ENCODE data around the gene TXN2.
A peak's percentile ranks its signal among the peaks of the same experiment; 100 is the strongest.
"Not testable (repeated sequence)": the region's sequence is repeated elsewhere in the genome, so short reads cannot be mapped to it uniquely, and the experiment has no call there.

Gene TXN2

GRCh38 chr22:36431977-36432376 lies 49.5 kb downstream of the TXN2 start:
- no peaks in the 10 kb centered on the region for H3K36me3 ChIP-seq (ENCODE audit: control insufficient read depth in 2 of 2, insufficient read depth in 2 of 2, low read length in 2 of 2)
- H3K27me3 ChIP-seq (ENCODE audit: control insufficient read depth in 2 of 2, insufficient read depth in 2 of 2, low read length in 2 of 2) = no peaks in the 10 kb centered on the region
- H3K4me1 ChIP-seq (ENCODE audit: control insufficient read depth in 2 of 2, insufficient read depth in 2 of 2, low read length in 2 of 2) = peaks cover 39 to 45% of the 10 kb centered on the region in 2 donors
- H3K9ac ChIP-seq (ENCODE audit: low read depth in 1 of 2, low read length in 2 of 2) = no peak overlapping the region
- H3K27ac ChIP-seq (ENCODE audit: low read depth in 2 of 2, low read length in 2 of 2) = no peak overlapping the region
- no peak overlapping the region for H3K4me3 ChIP-seq (ENCODE audit: low read length in 2 of 2)
- no peaks in the 10 kb centered on the region for H3K9me3 ChIP-seq (ENCODE audit: control insufficient read depth in 2 of 2, low read length in 2 of 2)

GRCh38 chr22:36430863-36431262 lies 50.6 kb downstream of the TXN2 start:
- Histone ChIP-seq H3K9ac (ENCODE audit: low read depth in 1 of 2, low read length in 2 of 2) (no peak overlapping the region), H3K4me1 (ENCODE audit: control insufficient read depth in 2 of 2, insufficient read depth in 2 of 2, low read length in 2 of 2) (peaks cover 38 to 43% of the 10 kb centered on the region in 2 donors), H3K27ac (ENCODE audit: low read depth in 2 of 2, low read length in 2 of 2) (no peak overlapping the region), H3K4me3 (ENCODE audit: low read length in 2 of 2) (no peak overlapping the region), H3K36me3 (ENCODE audit: control insufficient read depth in 2 of 2, insufficient read depth in 2 of 2, low read length in 2 of 2) (no peaks in the 10 kb centered on the region), H3K27me3 (ENCODE audit: control insufficient read depth in 2 of 2, insufficient read depth in 2 of 2, low read length in 2 of 2) (no peaks in the 10 kb centered on the region), H3K9me3 (ENCODE audit: control insufficient read depth in 2 of 2, low read length in 2 of 2) (no peaks in the 10 kb centered on the region)

GRCh38 chr22:36427952-36428351 lies 53.5 kb downstream of the TXN2 start:
- not testable (repeated sequence) for H3K27me3 ChIP-seq (ENCODE audit: control insufficient read depth in 2 of 2, insufficient read depth in 2 of 2, low read length in 2 of 2)
- H3K4me1 ChIP-seq (ENCODE audit: control insufficient read depth in 2 of 2, insufficient read depth in 2 of 2, low read length in 2 of 2) = peaks cover 16 to 19% of the 10 kb centered on the region in 2 donors

GRCh38 chr22:36425977-36426523 lies 55.4 kb downstream of the TXN2 start:
- peak overlapping the region; percentile 38 to 48 for H3K27ac ChIP-seq (ENCODE audit: low read depth in 2 of 2, low read length in 2 of 2)

More at GRCh38 chr22:36427952-36428351, 53.5 kb downstream of the TXN2 start:
- not testable (repeated sequence) for H3K9me3 ChIP-seq (ENCODE audit: control insufficient read depth in 2 of 2, low read length in 2 of 2); H3K4me3 ChIP-seq (ENCODE audit: low read length in 2 of 2); H3K9ac ChIP-seq (ENCODE audit: low read depth in 1 of 2, low read length in 2 of 2); H3K36me3 ChIP-seq (ENCODE audit: control insufficient read depth in 2 of 2, insufficient read depth in 2 of 2, low read length in 2 of 2)
- peak overlapping the region in 1 of 2 donors; percentile 4 for H3K27ac ChIP-seq (ENCODE audit: low read depth in 2 of 2, low read length in 2 of 2)

GRCh38 chr22:36424901-36425579 lies 56.4 kb downstream of the TXN2 start:
- Histone ChIP-seq H3K27me3 (ENCODE audit: control insufficient read depth in 2 of 2, insufficient read depth in 2 of 2, low read length in 2 of 2) (no peaks in the 10 kb centered on the region), H3K9ac (ENCODE audit: low read depth in 1 of 2, low read length in 2 of 2) (no peak overlapping the region), H3K4me3 (ENCODE audit: low read length in 2 of 2) (no peak overlapping the region), H3K9me3 (ENCODE audit: control insufficient read depth in 2 of 2, low read length in 2 of 2) (no peaks in the 10 kb centered on the region), H3K36me3 (ENCODE audit: control insufficient read depth in 2 of 2, insufficient read depth in 2 of 2, low read length in 2 of 2) (no peaks in the 10 kb centered on the region), H3K27ac (ENCODE audit: low read depth in 2 of 2, low read length in 2 of 2) (no peak overlapping the region), H3K4me1 (ENCODE audit: control insufficient read depth in 2 of 2, insufficient read depth in 2 of 2, low read length in 2 of 2) (peaks cover 17 to 19% of the 10 kb centered on the region in 2 donors)

More at GRCh38 chr22:36425977-36426523, 55.4 kb downstream of the TXN2 start:
- H3K9me3 ChIP-seq (ENCODE audit: control insufficient read depth in 2 of 2, low read length in 2 of 2) = no peaks in the 10 kb centered on the region
- no peaks in the 10 kb centered on the region for H3K36me3 ChIP-seq (ENCODE audit: control insufficient read depth in 2 of 2, insufficient read depth in 2 of 2, low read length in 2 of 2)
- no peak overlapping the region for H3K4me3 ChIP-seq (ENCODE audit: low read length in 2 of 2)
- peaks cover 8 to 15% of the 10 kb centered on the region in 2 donors for H3K4me1 ChIP-seq (ENCODE audit: control insufficient read depth in 2 of 2, insufficient read depth in 2 of 2, low read length in 2 of 2)
- H3K27me3 ChIP-seq (ENCODE audit: control insufficient read depth in 2 of 2, insufficient read depth in 2 of 2, low read length in 2 of 2) = no peaks in the 10 kb centered on the region
- H3K9ac ChIP-seq (ENCODE audit: low read depth in 1 of 2, low read length in 2 of 2) = peak overlapping the region in 1 of 2 donors; percentile 39

- H3K36me3 ChIP-seq (ENCODE audit: control insufficient read depth in 2 of 2, insufficient read depth in 2 of 2, low read length in 2 of 2); H3K27ac ChIP-seq (ENCODE audit: low read depth in 2 of 2, low read length in 2 of 2); H3K27me3 ChIP-seq (ENCODE audit: control insufficient read depth in 2 of 2, insufficient read depth in 2 of 2, low read length in 2 of 2); H3K9ac ChIP-seq (ENCODE audit: low read depth in 1 of 2, low read length in 2 of 2); H3K4me3 ChIP-seq (ENCODE audit: low read length in 2 of 2); H3K9me3 ChIP-seq (ENCODE audit: control insufficient read depth in 2 of 2, low read length in 2 of 2): not testable (repeated sequence)
- peaks cover 19 to 21% of the 10 kb centered on the region in 2 donors for H3K4me1 ChIP-seq (ENCODE audit: control insufficient read depth in 2 of 2, insufficient read depth in 2 of 2, low read length in 2 of 2)
These were observed 57.0 kb downstream of the TXN2 start for GRCh38 chr22:36424466-36424865.

GRCh38 chr22:36423461-36424404 lies 57.7 kb downstream of the TXN2 start:
- Histone ChIP-seq H3K4me3 (ENCODE audit: low read length in 2 of 2) (no peak overlapping the region), H3K27me3 (ENCODE audit: control insufficient read depth in 2 of 2, insufficient read depth in 2 of 2, low read length in 2 of 2) (no peaks in the 10 kb centered on the region), H3K9me3 (ENCODE audit: control insufficient read depth in 2 of 2, low read length in 2 of 2) (no peaks in the 10 kb centered on the region), H3K27ac (ENCODE audit: low read depth in 2 of 2, low read length in 2 of 2) (peak overlapping the region; percentile 6 to 49), H3K4me1 (ENCODE audit: control insufficient read depth in 2 of 2, insufficient read depth in 2 of 2, low read length in 2 of 2) (peaks cover 26 to 29% of the 10 kb centered on the region in 2 donors), H3K9ac (ENCODE audit: low read depth in 1 of 2, low read length in 2 of 2) (no peak overlapping the region), H3K36me3 (ENCODE audit: control insufficient read depth in 2 of 2, insufficient read depth in 2 of 2, low read length in 2 of 2) (no peaks in the 10 kb centered on the region)

- no peak overlapping the region for H3K4me3 ChIP-seq (ENCODE audit: low read length in 2 of 2)
- peaks cover 28 to 33% of the 10 kb centered on the region in 2 donors for H3K4me1 ChIP-seq (ENCODE audit: control insufficient read depth in 2 of 2, insufficient read depth in 2 of 2, low read length in 2 of 2)
- H3K9ac ChIP-seq (ENCODE audit: low read depth in 1 of 2, low read length in 2 of 2) = peak overlapping the region in 1 of 2 donors; percentile 25
- H3K36me3 ChIP-seq (ENCODE audit: control insufficient read depth in 2 of 2, insufficient read depth in 2 of 2, low read length in 2 of 2) = no peaks in the 10 kb centered on the region
- no peaks in the 10 kb centered on the region for H3K27me3 ChIP-seq (ENCODE audit: control insufficient read depth in 2 of 2, insufficient read depth in 2 of 2, low read length in 2 of 2)
- H3K27ac ChIP-seq (ENCODE audit: low read depth in 2 of 2, low read length in 2 of 2) = no peak overlapping the region
- no peaks in the 10 kb centered on the region for H3K9me3 ChIP-seq (ENCODE audit: control insufficient read depth in 2 of 2, low read length in 2 of 2)
These were observed 59.0 kb downstream of the TXN2 start for GRCh38 chr22:36422287-36423014.

- Histone ChIP-seq H3K9ac (ENCODE audit: low read depth in 1 of 2, low read length in 2 of 2) (peak overlapping the region in 1 of 2 donors; percentile 65), H3K27ac (ENCODE audit: low read depth in 2 of 2, low read length in 2 of 2) (peak overlapping the region; percentile 77 to 90), H3K9me3 (ENCODE audit: control insufficient read depth in 2 of 2, low read length in 2 of 2) (no peaks in the 10 kb centered on the region), H3K4me3 (ENCODE audit: low read length in 2 of 2) (peak overlapping the region in 1 of 2 donors; percentile 1), H3K4me1 (ENCODE audit: control insufficient read depth in 2 of 2, insufficient read depth in 2 of 2, low read length in 2 of 2) (peaks cover 26 to 30% of the 10 kb centered on the region in 2 donors), H3K36me3 (ENCODE audit: control insufficient read depth in 2 of 2, insufficient read depth in 2 of 2, low read length in 2 of 2) (no peaks in the 10 kb centered on the region), H3K27me3 (ENCODE audit: control insufficient read depth in 2 of 2, insufficient read depth in 2 of 2, low read length in 2 of 2) (no peaks in the 10 kb centered on the region)
These were observed 61.2 kb downstream of the TXN2 start for GRCh38 chr22:36419912-36420882.

Measured in mucosa of rectum (tissue), 2 donors.